Gastroesophageal sphincter (tissue), 3 donors: ENCODE data around the gene FHOD3.

Source experiments
- CTCF ChIP-seq, 4 experiments: fragments of 200-600 bp in 2 of 4; fragments of 450-650 bp in 2 of 4; sonication (generic) in 1 of 4; IDR thresholded peaks; one replicate each; pipeline ENCODE4 v1.5.1; 2017 to 2019; ENCODE audit warnings: antibody characterized with exemption in 4 of 4, mild to moderate bottlenecking in 2 of 4, moderate library complexity in 2 of 4
- EP300 ChIP-seq: sonication (generic); formaldehyde crosslinking; IDR thresholded peaks from one replicate; pipeline ENCODE4 v1.6.1; 2017; ENCODE audit warnings: antibody characterized with exemption, mild to moderate bottlenecking
- POLR2A ChIP-seq, 2 donors: fragments of 450-650 bp; IDR thresholded peaks; one replicate each; pipeline ENCODE4 v1.6.1; 2017; ENCODE audit warnings: antibody characterized with exemption in 2 of 2, mild to moderate bottlenecking in 2 of 2, moderate library complexity in 1 of 2
- POLR2AphosphoS5 ChIP-seq: sonication (generic); formaldehyde crosslinking; IDR thresholded peaks from one replicate; pipeline ENCODE4 v1.6.1; 2017; ENCODE audit warnings: antibody characterized with exemption

GRCh38 chr18:36695806-36696205 lies 398.3 kb downstream of the FHOD3 start:
- no peak for TF ChIP-seq POLR2A (IDR thresholded peaks at IDR 0.05)
- no peak for TF ChIP-seq POLR2AphosphoS5
- TF ChIP-seq CTCF (IDR thresholded peaks at IDR 0.05): no peak
- TF ChIP-seq EP300: no peak
